Bronchial epithelial cell (primary cell): Measurements from ENCODE around the gene PKNOX2. TPM values are rescaled to one million over a fixed set of nuclear protein-coding genes. Genes with fewer than 3 reads are reported as not detected.

ENCODE experiments used
- DNase-seq: peaks from one replicate; pipeline ENCODE4 v3.0.0-alpha.2; 2010; ENCODE audit warnings: low read depth
- FAIRE-seq: peaks from 2 replicates; lab custom pipeline; 2011; peaks lifted over from hg19 to GRCh38; lab: Jason Lieb, UNC
- H3K27me3 ChIP-seq: 2 replicates; pipeline ENCODE4 v1.5.1; 2011; ENCODE audit warnings: low read length; ENCODE audit not compliant: control insufficient read depth, insufficient read depth
- H3K36me3 ChIP-seq: 2 replicates; pipeline ENCODE4 v1.5.1; 2011; ENCODE audit warnings: low read length; ENCODE audit not compliant: control insufficient read depth, insufficient read depth
- H3K4me3 ChIP-seq: 2 replicates; pipeline ENCODE4 v1.5.1; 2011; ENCODE audit warnings: mild to moderate bottlenecking, low read depth, low read length, control low read depth
- total RNA-seq: library from RNA; depleted of rRNA; stranded (reverse); fragments of >200 nt; gene quantifications from 2 replicates; pipeline ENCODE4 v1.2.1, GENCODE V29; 2014
- TF ChIP-seq, protein P1 (sequence below): IDR thresholded peaks from 2 replicates; pipeline ENCODE4 v1.5.1; 2011; ENCODE audit warnings: mild to moderate bottlenecking, moderate library complexity, low read length, control low read depth, inconsistent platforms; ENCODE audit not compliant: insufficient read depth, severe bottlenecking

Gene PKNOX2
- total RNA-seq, 1 donor from 2014 or later: not detected

DNA sequence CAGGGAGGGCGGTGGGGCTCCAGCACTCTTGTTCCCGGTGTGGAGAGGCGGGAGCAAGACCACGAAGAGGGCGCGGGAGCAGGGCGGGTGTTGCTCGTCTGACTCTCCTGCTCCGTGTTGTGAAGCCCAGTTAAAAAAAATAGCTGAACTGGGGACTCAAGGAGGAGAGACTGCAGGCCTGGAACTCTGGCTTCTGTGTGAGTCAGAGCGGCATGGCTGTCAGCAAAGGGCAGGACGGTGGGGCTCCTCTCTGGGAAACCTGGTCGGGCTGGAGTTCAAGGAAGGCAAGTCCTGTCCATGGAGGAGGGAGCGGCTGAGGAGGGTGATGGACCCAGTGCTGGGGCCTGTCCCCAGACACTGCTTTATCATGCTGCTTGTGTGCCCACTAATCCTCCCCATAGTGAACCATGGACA is 179.2 kb downstream of the PKNOX2 start:
- H3K27me3 ChIP-seq: peaks cover 6% of the 10 kb centered on the region
- H3K4me3 ChIP-seq: no peak overlapping the region
- FAIRE-seq: no peak
- H3K36me3 ChIP-seq: no peaks in the 10 kb centered on the region
- DNase-seq: no peak
- TF ChIP-seq, protein P1, sequence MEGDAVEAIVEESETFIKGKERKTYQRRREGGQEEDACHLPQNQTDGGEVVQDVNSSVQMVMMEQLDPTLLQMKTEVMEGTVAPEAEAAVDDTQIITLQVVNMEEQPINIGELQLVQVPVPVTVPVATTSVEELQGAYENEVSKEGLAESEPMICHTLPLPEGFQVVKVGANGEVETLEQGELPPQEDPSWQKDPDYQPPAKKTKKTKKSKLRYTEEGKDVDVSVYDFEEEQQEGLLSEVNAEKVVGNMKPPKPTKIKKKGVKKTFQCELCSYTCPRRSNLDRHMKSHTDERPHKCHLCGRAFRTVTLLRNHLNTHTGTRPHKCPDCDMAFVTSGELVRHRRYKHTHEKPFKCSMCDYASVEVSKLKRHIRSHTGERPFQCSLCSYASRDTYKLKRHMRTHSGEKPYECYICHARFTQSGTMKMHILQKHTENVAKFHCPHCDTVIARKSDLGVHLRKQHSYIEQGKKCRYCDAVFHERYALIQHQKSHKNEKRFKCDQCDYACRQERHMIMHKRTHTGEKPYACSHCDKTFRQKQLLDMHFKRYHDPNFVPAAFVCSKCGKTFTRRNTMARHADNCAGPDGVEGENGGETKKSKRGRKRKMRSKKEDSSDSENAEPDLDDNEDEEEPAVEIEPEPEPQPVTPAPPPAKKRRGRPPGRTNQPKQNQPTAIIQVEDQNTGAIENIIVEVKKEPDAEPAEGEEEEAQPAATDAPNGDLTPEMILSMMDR: no peak

DNA sequence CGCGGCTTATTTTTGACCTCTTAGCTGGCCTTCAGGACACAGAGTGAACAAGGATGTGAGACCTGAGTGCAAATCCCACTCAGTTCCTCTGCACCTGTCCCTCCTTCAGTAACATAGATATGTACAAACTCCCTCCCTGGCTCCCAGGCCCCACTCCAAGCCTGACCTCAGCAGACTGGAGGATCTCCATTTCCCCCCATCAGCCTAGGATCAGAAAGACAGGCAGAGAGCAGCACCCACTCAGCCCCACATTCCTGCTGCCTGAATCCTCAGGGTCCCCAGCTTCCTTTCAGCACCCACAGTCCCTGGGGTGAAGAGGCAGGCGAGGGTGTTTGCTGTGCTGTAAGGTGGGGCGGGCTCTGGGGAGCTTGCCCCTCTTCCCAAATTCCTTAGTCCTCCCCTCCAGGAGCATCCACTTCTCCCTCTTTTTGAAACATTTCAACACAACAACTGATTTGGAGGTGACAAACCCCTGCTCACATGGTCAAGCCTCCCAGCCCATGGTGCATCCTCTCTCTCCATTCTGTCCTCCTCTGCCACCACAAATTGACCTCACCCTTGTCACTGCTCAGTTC is 180.4 kb downstream of the PKNOX2 start:
- FAIRE-seq: no peak
- TF ChIP-seq, protein P1: no peak
- DNase-seq: no peak

DNA sequence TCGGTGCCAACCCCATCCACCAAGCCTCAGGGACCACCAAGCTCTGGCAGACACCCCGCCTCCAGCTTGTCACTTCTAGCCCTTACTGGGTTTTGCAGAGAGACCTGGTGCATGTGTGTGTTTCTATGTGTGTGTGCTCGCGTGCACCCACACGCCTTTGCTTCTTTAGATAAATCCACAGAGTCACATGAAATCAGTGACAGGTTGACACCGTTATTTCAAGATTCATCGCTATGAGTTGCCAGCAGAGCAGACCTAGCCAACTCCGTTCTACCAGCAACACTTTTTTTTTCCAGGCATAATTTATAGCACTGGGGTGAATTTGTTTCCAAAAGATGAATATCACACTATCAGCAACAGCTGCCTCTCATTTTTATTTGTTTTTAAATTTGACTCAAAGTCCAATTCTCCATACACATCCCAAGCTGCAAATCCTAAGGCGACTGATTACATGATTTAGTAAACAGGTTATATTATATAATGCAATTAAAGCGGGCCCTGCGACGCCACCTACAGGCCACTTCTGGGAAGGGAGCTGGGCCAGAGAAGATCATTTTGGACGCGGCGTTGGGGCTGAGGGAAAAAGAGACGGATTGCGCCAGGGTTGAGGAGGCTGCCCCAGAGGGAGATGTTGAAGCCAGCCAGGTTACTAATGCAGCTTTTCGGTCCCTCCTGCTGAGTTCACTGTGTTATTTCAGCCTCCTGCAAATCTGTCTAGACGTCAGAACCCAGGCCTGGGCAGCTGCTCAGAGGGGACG is 181.0 kb downstream of the PKNOX2 start:
- FAIRE-seq: no peak
- Histone ChIP-seq H3K4me3 (no peak overlapping the region), H3K27me3 (peaks cover 6% of the 10 kb centered on the region), H3K36me3 (no peaks in the 10 kb centered on the region)
- TF ChIP-seq, protein P1: peak; percentile 76
- peak; percentile 27 for DNase-seq

More for the DNA sequence above, 180.4 kb downstream of the PKNOX2 start:
- H3K36me3 ChIP-seq: no peaks in the 10 kb centered on the region
- peaks cover 6% of the 10 kb centered on the region for H3K27me3 ChIP-seq
- no peak overlapping the region for H3K4me3 ChIP-seq

DNA sequence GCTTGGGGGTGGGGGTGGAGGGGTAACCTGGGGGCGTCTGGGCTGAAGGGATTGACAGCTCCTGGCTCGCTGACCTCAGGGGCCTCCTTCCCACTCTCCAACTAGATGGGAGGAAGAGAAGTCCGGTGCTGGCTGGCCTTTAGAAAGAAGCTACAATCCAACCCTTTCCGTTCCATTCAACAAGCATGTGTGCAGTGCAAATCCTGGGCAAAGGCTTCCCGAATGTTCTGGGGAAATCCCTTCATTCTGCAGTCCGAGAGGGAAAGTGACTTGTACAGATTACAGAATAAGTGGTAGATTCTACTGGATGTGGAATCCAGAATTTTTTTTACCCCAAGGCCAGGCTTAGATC is 181.6 kb downstream of the PKNOX2 start:
- DNase-seq (no peak), FAIRE-seq (no peak)
- Histone ChIP-seq H3K4me3 (no peak overlapping the region), H3K27me3 (peaks cover 6% of the 10 kb centered on the region), H3K36me3 (no peaks in the 10 kb centered on the region)
- TF ChIP-seq, protein P1: no peak

DNA sequence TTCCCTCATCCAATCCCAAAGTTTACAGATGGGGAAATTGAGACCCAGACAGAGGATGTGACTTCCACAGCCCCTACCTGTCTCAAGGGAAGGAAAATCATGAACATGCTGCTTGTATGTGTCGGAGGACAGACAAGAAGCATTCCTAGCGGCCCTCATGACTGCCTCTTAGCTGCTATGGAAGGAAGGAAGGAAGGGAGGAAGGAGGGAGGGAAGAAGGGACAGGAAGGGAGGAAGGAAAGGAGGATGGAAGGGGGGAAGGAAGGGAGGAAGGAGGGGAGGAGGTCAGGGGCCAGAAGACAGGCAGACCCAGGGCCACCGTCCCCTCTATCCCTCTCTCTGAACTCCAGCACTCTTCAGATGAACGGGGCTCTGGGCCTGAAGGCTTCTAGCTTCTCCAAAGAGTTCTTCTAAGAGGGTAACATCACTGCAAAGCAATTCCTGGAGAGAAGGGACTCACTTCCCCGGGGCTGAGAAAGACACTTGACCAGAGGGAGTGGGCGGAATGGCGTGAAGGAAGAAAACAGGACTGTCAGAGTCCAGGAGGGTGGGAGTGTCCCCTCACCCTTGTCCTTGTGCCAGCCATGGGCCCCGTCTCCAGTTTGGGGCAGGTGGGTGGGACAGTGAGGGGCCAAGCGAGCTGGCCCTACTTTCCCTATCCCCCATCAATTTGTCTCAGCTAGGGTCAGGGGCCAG is 182.2 kb downstream of the PKNOX2 start:
- TF ChIP-seq, protein P1: no peak
- no peak for DNase-seq
- H3K36me3 ChIP-seq: no peaks in the 10 kb centered on the region
- FAIRE-seq: no peak
- H3K4me3 ChIP-seq: no peak overlapping the region
- peaks cover 6% of the 10 kb centered on the region for H3K27me3 ChIP-seq
